ENCODE measurements around the gene AGAP1. TPM values are rescaled to one million over a fixed set of nuclear protein-coding genes. Genes with fewer than 3 reads are reported as not detected.

The AGAP1 gene
- polyA plus RNA-seq, 1 donor from 2014 or later, result 17.4 TPM

GRCh38 chr2:235530735-235531134 is 36.9 kb downstream of the AGAP1 start:
- no peak overlapping the region for H3K27ac ChIP-seq (ENCODE audit: low read length)
- H3K27me3 ChIP-seq (ENCODE audit: insufficient read depth, low read depth, low read length), result no peaks in the 10 kb centered on the region
- no peaks in the 10 kb centered on the region for H3K9me3 ChIP-seq (ENCODE audit: low read length)
- no peaks in the 10 kb centered on the region for H3F3A ChIP-seq (ENCODE audit: insufficient read depth, low read length, poor library complexity, severe bottlenecking)
- no peak for TF ChIP-seq SMC3 (conservative IDR thresholded peaks at IDR 0.05; ENCODE audit: poor library complexity)
- TF ChIP-seq, protein P1, sequence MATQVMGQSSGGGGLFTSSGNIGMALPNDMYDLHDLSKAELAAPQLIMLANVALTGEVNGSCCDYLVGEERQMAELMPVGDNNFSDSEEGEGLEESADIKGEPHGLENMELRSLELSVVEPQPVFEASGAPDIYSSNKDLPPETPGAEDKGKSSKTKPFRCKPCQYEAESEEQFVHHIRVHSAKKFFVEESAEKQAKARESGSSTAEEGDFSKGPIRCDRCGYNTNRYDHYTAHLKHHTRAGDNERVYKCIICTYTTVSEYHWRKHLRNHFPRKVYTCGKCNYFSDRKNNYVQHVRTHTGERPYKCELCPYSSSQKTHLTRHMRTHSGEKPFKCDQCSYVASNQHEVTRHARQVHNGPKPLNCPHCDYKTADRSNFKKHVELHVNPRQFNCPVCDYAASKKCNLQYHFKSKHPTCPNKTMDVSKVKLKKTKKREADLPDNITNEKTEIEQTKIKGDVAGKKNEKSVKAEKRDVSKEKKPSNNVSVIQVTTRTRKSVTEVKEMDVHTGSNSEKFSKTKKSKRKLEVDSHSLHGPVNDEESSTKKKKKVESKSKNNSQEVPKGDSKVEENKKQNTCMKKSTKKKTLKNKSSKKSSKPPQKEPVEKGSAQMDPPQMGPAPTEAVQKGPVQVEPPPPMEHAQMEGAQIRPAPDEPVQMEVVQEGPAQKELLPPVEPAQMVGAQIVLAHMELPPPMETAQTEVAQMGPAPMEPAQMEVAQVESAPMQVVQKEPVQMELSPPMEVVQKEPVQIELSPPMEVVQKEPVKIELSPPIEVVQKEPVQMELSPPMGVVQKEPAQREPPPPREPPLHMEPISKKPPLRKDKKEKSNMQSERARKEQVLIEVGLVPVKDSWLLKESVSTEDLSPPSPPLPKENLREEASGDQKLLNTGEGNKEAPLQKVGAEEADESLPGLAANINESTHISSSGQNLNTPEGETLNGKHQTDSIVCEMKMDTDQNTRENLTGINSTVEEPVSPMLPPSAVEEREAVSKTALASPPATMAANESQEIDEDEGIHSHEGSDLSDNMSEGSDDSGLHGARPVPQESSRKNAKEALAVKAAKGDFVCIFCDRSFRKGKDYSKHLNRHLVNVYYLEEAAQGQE (IDR thresholded peaks at IDR 0.05; ENCODE audit: borderline replicate concordance), result no peak
- no peak for TF ChIP-seq EP300 (conservative IDR thresholded peaks at IDR 0.05; ENCODE audit: poor library complexity, severe bottlenecking)
- no peak for TF ChIP-seq TAF1 (IDR thresholded peaks at IDR 0.05; ENCODE audit: low read depth)
- no peak overlapping the region for H3K4me3 ChIP-seq (ENCODE audit: low read length)
- peaks cover 32% of the 10 kb centered on the region for H3K79me2 ChIP-seq (replicated peaks; ENCODE audit: insufficient read depth, low read length)
- H3K36me3 ChIP-seq (ENCODE audit: insufficient read depth, low read length), result no peaks in the 10 kb centered on the region
- H3K9ac ChIP-seq (ENCODE audit: low read length), result no peak overlapping the region
- no peaks in the 10 kb centered on the region for H3K9me2 ChIP-seq (ENCODE audit: insufficient read depth, low read length)
- no peaks in the 10 kb centered on the region for H4K20me1 ChIP-seq (ENCODE audit: insufficient read depth)
- no peak overlapping the region for H3K4me2 ChIP-seq (ENCODE audit: low read length)
- H2AFZ ChIP-seq (ENCODE audit: low read depth, low read length), result no peak overlapping the region

DNA sequence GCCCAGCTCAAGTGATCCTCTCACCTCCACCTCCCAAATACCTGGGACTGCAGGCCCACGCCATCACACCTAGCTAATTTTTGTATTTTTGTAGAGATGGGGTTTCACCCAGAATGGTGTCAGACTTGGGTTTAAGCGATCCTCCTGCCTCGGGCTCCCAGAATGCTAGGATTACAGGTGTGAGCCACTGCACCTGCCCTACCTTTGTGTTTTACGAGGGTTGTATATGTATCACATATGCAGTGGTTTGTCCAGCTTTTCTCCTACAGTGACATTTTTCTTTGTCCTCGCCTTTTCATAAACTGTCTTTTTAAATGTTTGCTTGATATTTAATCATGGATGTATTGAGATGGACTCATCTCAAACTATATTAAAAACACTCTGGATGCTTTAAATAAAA is 38.5 kb downstream of the AGAP1 start:
- Histone ChIP-seq H3K4me2 (ENCODE audit: low read length) (no peak overlapping the region), H3K4me3 (ENCODE audit: low read length) (no peak overlapping the region), H3K36me3 (ENCODE audit: insufficient read depth, low read length) (no peaks in the 10 kb centered on the region), H3K27me3 (ENCODE audit: insufficient read depth, low read depth, low read length) (no peaks in the 10 kb centered on the region), H3K79me2 (replicated peaks; ENCODE audit: insufficient read depth, low read length) (peaks cover 28% of the 10 kb centered on the region), H2AFZ (ENCODE audit: low read depth, low read length) (no peak overlapping the region), H4K20me1 (ENCODE audit: insufficient read depth) (no peaks in the 10 kb centered on the region), H3K9ac (ENCODE audit: low read length) (no peak overlapping the region), H3K27ac (ENCODE audit: low read length) (no peak overlapping the region), H3K9me3 (ENCODE audit: low read length) (no peaks in the 10 kb centered on the region), H3K9me2 (ENCODE audit: insufficient read depth, low read length) (no peaks in the 10 kb centered on the region), H3F3A (ENCODE audit: insufficient read depth, low read length, poor library complexity, severe bottlenecking) (no peaks in the 10 kb centered on the region)
- TF ChIP-seq MXI1 (conservative IDR thresholded peaks at IDR 0.05; ENCODE audit: poor library complexity, severe bottlenecking), result no peak
- no peak for TF ChIP-seq SMC3 (conservative IDR thresholded peaks at IDR 0.05; ENCODE audit: poor library complexity)
- no peak for TF ChIP-seq EZH2 (IDR thresholded peaks at IDR 0.05; ENCODE audit: borderline replicate concordance, insufficient read depth, low read length, poor library complexity, severe bottlenecking)
- no peak for TF ChIP-seq POLR2AphosphoS5 (IDR thresholded peaks at IDR 0.05)
- no peak for TF ChIP-seq EP300 (conservative IDR thresholded peaks at IDR 0.05; ENCODE audit: poor library complexity, severe bottlenecking)
- no peak for TF ChIP-seq CTCF (IDR thresholded peaks at IDR 0.05; ENCODE audit: poor library complexity, severe bottlenecking)
- TF ChIP-seq RAD21 (conservative IDR thresholded peaks at IDR 0.05), result no peak
- TF ChIP-seq TAF1 (IDR thresholded peaks at IDR 0.05; ENCODE audit: low read depth), result no peak
- TF ChIP-seq, protein P1 (IDR thresholded peaks at IDR 0.05; ENCODE audit: borderline replicate concordance), result no peak

Measured in neural cell (in vitro differentiated cells).